GM21423 (cell line): ENCODE measurements around the gene SDHD.

Source experiments
- ATAC-seq: cut with Tn5 transposase; IDR thresholded peaks from one replicate; pipeline ENCODE4 v1.9.1; 2021; ENCODE audit warnings: mild to moderate bottlenecking, moderate library complexity; ENCODE audit not compliant: unreplicated experiment

Gene SDHD

GRCh38 chr11:112100462-112100861 lies 13.8 kb downstream of the SDHD start:
- no peak for ATAC-seq

DNA sequence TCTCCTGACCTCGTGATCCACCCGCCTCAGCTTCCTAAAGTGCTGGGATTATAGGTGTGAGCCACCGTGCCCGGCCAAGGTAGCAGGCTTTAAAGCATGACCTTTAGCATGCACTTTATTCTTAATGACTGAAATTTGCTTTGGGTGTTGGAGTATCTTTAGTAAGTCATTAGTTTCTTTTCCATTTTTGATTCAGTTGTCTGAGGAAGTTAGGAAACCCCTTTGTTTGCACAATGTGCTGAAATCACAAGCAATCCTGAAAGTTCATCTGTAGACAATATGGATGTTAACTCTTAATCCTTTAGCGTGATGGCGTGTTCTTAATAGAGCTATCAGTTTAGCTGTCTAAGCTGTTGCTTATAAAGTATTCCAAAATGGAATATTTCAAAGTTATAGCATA lies 16.8 kb downstream of the SDHD start:
- ATAC-seq = no peak

- ATAC-seq = no peak
Observed at GRCh38 chr11:112106070-112106469, 19.4 kb downstream of the SDHD start.

GRCh38 chr11:112113539-112114457 lies 27.1 kb downstream of the SDHD start:
- no peak for ATAC-seq

GRCh38 chr11:112114460-112114859 lies 27.8 kb downstream of the SDHD start:
- no peak for ATAC-seq

DNA sequence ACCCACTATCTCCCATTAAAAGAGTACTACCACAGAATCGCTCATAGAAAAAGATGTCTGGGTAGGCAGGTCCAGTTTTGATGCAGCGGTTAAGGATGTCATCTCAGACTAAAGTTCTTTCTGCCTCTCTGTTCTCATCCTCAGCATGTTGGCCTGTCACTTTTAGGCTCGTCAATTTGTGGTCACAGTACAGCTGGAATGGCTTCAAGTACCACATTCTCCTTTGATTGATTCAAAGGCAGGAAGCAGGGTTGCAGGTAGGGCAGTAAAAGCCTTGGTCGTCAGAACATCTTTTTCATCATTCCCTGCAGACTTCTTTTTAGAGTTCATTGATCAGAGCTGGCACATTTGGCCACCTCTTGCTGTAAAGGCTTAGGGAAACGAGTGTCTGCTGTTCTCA lies 28.7 kb downstream of the SDHD start:
- no peak for ATAC-seq

GRCh38 chr11:112118176-112118575 lies 31.5 kb downstream of the SDHD start:
- ATAC-seq = no peak

GRCh38 chr11:112121981-112122615 lies 35.4 kb downstream of the SDHD start:
- no peak for ATAC-seq

DNA sequence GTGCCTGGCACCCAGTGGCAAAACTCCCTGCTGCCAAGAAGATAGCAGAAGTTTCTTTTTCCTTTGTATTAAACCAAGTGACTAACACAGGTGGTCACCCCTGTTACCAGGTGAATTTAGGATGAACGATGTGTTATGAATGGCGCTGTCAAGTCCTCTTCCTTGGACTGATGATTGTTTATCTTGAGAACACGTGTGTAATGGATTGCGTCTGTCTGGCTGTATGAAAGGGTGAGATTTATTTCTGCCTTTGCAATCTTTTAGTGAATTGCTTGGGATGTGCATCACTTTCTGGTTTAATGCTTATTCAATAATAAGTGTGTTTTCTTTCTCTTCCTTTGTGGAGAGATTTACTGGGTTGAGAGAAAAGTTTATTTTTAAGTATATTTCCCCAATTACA lies 36.5 kb downstream of the SDHD start:
- ATAC-seq = no peak

DNA sequence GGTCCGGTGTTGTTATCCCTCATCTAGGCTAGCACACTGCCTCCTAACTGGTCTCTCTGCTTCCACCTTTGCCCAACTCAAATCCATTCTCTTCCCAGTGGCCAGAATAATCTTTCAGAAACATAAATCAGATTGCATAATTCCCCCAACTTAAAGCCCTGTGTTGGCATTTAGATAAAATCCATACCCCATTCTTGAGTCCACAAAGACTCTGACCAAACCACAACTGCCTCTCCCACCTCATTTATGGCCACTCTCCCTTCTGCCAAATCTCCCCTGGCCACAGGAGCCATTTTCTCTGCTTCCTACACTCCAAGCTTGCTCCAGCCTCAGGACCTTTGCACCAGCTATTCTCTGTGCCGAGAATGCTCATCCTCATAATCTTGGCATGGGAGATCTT lies 40.4 kb downstream of the SDHD start:
- no peak for ATAC-seq

GRCh38 chr11:112128483-112129121 lies 41.9 kb downstream of the SDHD start:
- ATAC-seq = no peak

- no peak for ATAC-seq
Observed at GRCh38 chr11:112129656-112130055, 43.0 kb downstream of the SDHD start.

GRCh38 chr11:112132737-112133136 lies 46.1 kb downstream of the SDHD start:
- ATAC-seq = no peak

DNA sequence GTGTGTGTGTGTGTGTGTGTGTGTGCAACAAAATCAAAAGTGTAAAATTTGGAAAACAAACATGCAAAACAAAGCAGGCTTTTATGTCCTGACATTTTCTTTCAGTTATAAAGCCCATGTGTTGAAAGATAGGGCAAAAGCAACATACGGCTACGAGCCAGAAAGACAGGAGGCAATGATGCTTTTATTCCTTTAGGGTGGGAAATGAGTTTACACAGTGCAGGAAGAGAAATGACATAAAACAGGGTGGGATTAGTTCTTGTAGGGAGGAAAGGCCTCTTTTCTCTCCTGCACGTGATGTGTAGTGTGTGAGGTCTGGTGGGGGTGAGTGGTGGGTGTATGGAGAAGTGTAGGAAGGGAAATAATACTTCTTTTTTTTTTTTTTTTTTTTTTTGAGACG lies 47.8 kb downstream of the SDHD start:
- ATAC-seq = no peak

- no peak for ATAC-seq
Observed at GRCh38 chr11:112143597-112143996, 56.9 kb downstream of the SDHD start.
